Measurements from ENCODE around the gene AP4B1.

AP4B1 gene

GRCh38 chr1:113870778-113871177 lies 33.8 kb downstream of the AP4B1 start:
- Histone ChIP-seq H3K79me2 (ENCODE audit: low read length) (no peaks in the 10 kb centered on the region), H3K9ac (ENCODE audit: low read length) (peak overlapping the region; percentile 52; the same call in 1 of the 2 replicates), H3K4me1 (ENCODE audit: low read length) (peaks cover 29% of the 10 kb centered on the region), H3K4me2 (ENCODE audit: low read length) (peak overlapping the region; percentile 75), H3K27me3 (ENCODE audit: low read depth, low read length) (no peaks in the 10 kb centered on the region), H3K27ac (ENCODE audit: low read length) (no peak overlapping the region), H3K36me3 (replicated peaks; ENCODE audit: low read depth, low read length) (no peaks in the 10 kb centered on the region), H3K4me3 (ENCODE audit: low read length) (peak overlapping the region; percentile 68), H4K20me1 (ENCODE audit: insufficient read depth, low read length) (no peaks in the 10 kb centered on the region), H3K9me3 (ENCODE audit: insufficient read depth, low read length) (no peaks in the 10 kb centered on the region), H2AFZ (ENCODE audit: low read depth, low read length) (no peak overlapping the region)
- TF ChIP-seq EZH2phosphoT487 (IDR thresholded peaks at IDR 0.05; ENCODE audit: low read depth) (no peak), CTCF (IDR thresholded peaks at IDR 0.05; ENCODE audit: low read depth, low read length) (no peak)

GRCh38 chr1:113868387-113869083 lies 36.1 kb downstream of the AP4B1 start:
- Histone ChIP-seq H3K4me1 (ENCODE audit: low read length) (peaks cover 20% of the 10 kb centered on the region), H4K20me1 (ENCODE audit: insufficient read depth, low read length) (no peaks in the 10 kb centered on the region), H3K27ac (ENCODE audit: low read length) (no peak overlapping the region), H3K9ac (ENCODE audit: low read length) (no peak overlapping the region), H3K27me3 (ENCODE audit: low read depth, low read length) (no peaks in the 10 kb centered on the region), H3K79me2 (ENCODE audit: low read length) (no peaks in the 10 kb centered on the region), H3K9me3 (ENCODE audit: insufficient read depth, low read length) (no peaks in the 10 kb centered on the region), H3K4me2 (ENCODE audit: low read length) (no peak overlapping the region), H3K36me3 (replicated peaks; ENCODE audit: low read depth, low read length) (no peaks in the 10 kb centered on the region), H2AFZ (ENCODE audit: low read depth, low read length) (no peak overlapping the region), H3K4me3 (ENCODE audit: low read length) (no peak overlapping the region)
- TF ChIP-seq EZH2phosphoT487 (IDR thresholded peaks at IDR 0.05; ENCODE audit: low read depth) = no peak

- Histone ChIP-seq H3K27me3 (ENCODE audit: low read depth, low read length) (no peaks in the 10 kb centered on the region), H2AFZ (ENCODE audit: low read depth, low read length) (no peak overlapping the region), H3K9me3 (ENCODE audit: insufficient read depth, low read length) (no peaks in the 10 kb centered on the region), H3K36me3 (replicated peaks; ENCODE audit: low read depth, low read length) (no peaks in the 10 kb centered on the region), H3K4me3 (ENCODE audit: low read length) (no peak overlapping the region), H3K9ac (ENCODE audit: low read length) (no peak overlapping the region), H3K4me2 (ENCODE audit: low read length) (peak overlapping the region; percentile 11; the same call in 1 of the 2 replicates), H4K20me1 (ENCODE audit: insufficient read depth, low read length) (no peaks in the 10 kb centered on the region), H3K4me1 (ENCODE audit: low read length) (peaks cover 56% of the 10 kb centered on the region), H3K27ac (ENCODE audit: low read length) (no peak overlapping the region), H3K79me2 (ENCODE audit: low read length) (no peaks in the 10 kb centered on the region)
- TF ChIP-seq CTCF (IDR thresholded peaks at IDR 0.05; ENCODE audit: low read depth, low read length) (no peak), EZH2phosphoT487 (IDR thresholded peaks at IDR 0.05; ENCODE audit: low read depth) (no peak)
Observed at GRCh38 chr1:113861641-113862040, 43.0 kb downstream of the AP4B1 start.

- no peaks in the 10 kb centered on the region for H3K79me2 ChIP-seq (ENCODE audit: low read length)
- H2AFZ ChIP-seq (ENCODE audit: low read depth, low read length) = no peak overlapping the region
- no peak overlapping the region for H3K4me3 ChIP-seq (ENCODE audit: low read length)
- no peaks in the 10 kb centered on the region for H4K20me1 ChIP-seq (ENCODE audit: insufficient read depth, low read length)
- H3K36me3 ChIP-seq (replicated peaks; ENCODE audit: low read depth, low read length) = peaks cover 5% of the 10 kb centered on the region
- no peak for TF ChIP-seq EZH2phosphoT487 (IDR thresholded peaks at IDR 0.05; ENCODE audit: low read depth)
- TF ChIP-seq CTCF (IDR thresholded peaks at IDR 0.05; ENCODE audit: low read depth, low read length) = no peak
- H3K27ac ChIP-seq (ENCODE audit: low read length) = peak overlapping the region; percentile 99
- H3K4me2 ChIP-seq (ENCODE audit: low read length) = peak overlapping the region; percentile 78; the same call in 1 of the 2 replicates
- no peak overlapping the region for H3K9ac ChIP-seq (ENCODE audit: low read length)
- H3K27me3 ChIP-seq (ENCODE audit: low read depth, low read length) = no peaks in the 10 kb centered on the region
- peaks cover 60% of the 10 kb centered on the region for H3K4me1 ChIP-seq (ENCODE audit: low read length)
- H3K9me3 ChIP-seq (ENCODE audit: insufficient read depth, low read length) = no peaks in the 10 kb centered on the region
Observed at GRCh38 chr1:113860891-113861290, 43.7 kb downstream of the AP4B1 start.

Data from OCI-LY3 (cell line).